CD14-positive monocyte (primary cell): ENCODE results near the gene POLRMT. TPM values are rescaled to one million over a fixed set of nuclear protein-coding genes. Genes with fewer than 3 reads are reported as not detected.

Source experiments
- DNase-seq, 3 donors: peaks; one replicate each; pipeline ENCODE4 v3.0.0-alpha.2; 2011 to 2022
- H2AFZ ChIP-seq: 2 replicates; pipeline ENCODE4 v1.6.0; 2012; ENCODE audit warnings: mild to moderate bottlenecking, low read depth, low read length, inconsistent platforms; ENCODE audit not compliant: insufficient read depth, poor library complexity, severe bottlenecking
- H3K27ac ChIP-seq, 2 donors: 1 replicate in 1 of 2; 2 replicates in 1 of 2; pipeline ENCODE4 v1.5.1; 2012 to 2013; ENCODE audit warnings: low read length in 2 of 2, control low read depth in 1 of 2, inconsistent platforms in 1 of 2, low read depth in 1 of 2, mild to moderate bottlenecking in 1 of 2
- H3K27me3 ChIP-seq, 2 donors: one replicate each; pipeline versions ENCODE4 v1.6.0 to v1.6.1; 2011 to 2013; ENCODE audit warnings: low read length in 2 of 2; ENCODE audit not compliant: control insufficient read depth in 2 of 2, insufficient read depth in 2 of 2
- H3K36me3 ChIP-seq, 2 donors: replicated peaks in 1 of 2; 1 replicate in 1 of 2; 2 replicates in 1 of 2; pipeline versions ENCODE4 v1.5.1 to v1.6.1; 2012 to 2013; ENCODE audit warnings: low read length in 2 of 2, control low read depth in 1 of 2, inconsistent platforms in 1 of 2, mild to moderate bottlenecking in 1 of 2; ENCODE audit not compliant: insufficient read depth in 2 of 2, control insufficient read depth in 1 of 2
- H3K4me1 ChIP-seq, 2 donors: 1 replicate in 1 of 2; 2 replicates in 1 of 2; pipeline versions ENCODE4 v1.5.1 to v1.6.1; 2012 to 2013; ENCODE audit warnings: low read length in 2 of 2, control low read depth in 1 of 2, inconsistent platforms in 1 of 2, mild to moderate bottlenecking in 1 of 2, moderate library complexity in 1 of 2; ENCODE audit not compliant: insufficient read depth in 2 of 2, control insufficient read depth in 1 of 2
- H3K4me2 ChIP-seq: replicated peaks from 2 replicates; pipeline ENCODE3; 2012; ENCODE audit warnings: low read length, moderate library complexity, mild to moderate bottlenecking; ENCODE audit not compliant: poor library complexity, severe bottlenecking; ENCODE audit errors: extremely low read depth
- H3K4me3 ChIP-seq, 3 experiments: fragments of 200-600 bp in 1 of 3; sonication (generic) in 1 of 3; replicated peaks in 1 of 3; 1 replicate in 2 of 3; 2 replicates in 1 of 3; pipeline ENCODE4 v1.5.1; 2011 to 2013; ENCODE audit warnings: low read length in 3 of 3, mild to moderate bottlenecking in 3 of 3, control low read depth in 2 of 3, low read depth in 2 of 3, inconsistent platforms in 1 of 3, moderate library complexity in 1 of 3
- H3K79me2 ChIP-seq: 2 replicates; pipeline ENCODE4 v1.6.0; 2012; ENCODE audit warnings: mild to moderate bottlenecking, control low read depth, inconsistent platforms, low read length, moderate library complexity; ENCODE audit not compliant: insufficient read depth
- H3K9ac ChIP-seq: 2 replicates; pipeline ENCODE4 v1.6.0; 2017; ENCODE audit warnings: low read length, mild to moderate bottlenecking; ENCODE audit not compliant: insufficient read depth, poor library complexity, severe bottlenecking
- H3K9me3 ChIP-seq, 2 donors: replicated peaks in 1 of 2; 1 replicate in 1 of 2; 2 replicates in 1 of 2; pipeline versions ENCODE4 v1.5.1 to v1.6.1; 2012 to 2013; ENCODE audit warnings: low read length in 2 of 2, control low read depth in 1 of 2; ENCODE audit not compliant: control insufficient read depth in 1 of 2, insufficient read depth in 1 of 2
- H4K20me1 ChIP-seq: 2 replicates; pipeline ENCODE4 v1.6.0; 2012; ENCODE audit warnings: mild to moderate bottlenecking, low read length, control low read depth, moderate library complexity; ENCODE audit not compliant: insufficient read depth
- H3K27ac Mint-ChIP-seq, 7 donors: one replicate each; pipeline ENCODE4 v1.8.0; 2020; ENCODE audit warnings: mild to moderate bottlenecking in 7 of 7, mixed read lengths in 7 of 7, moderate library complexity in 6 of 7, inconsistent platforms in 2 of 7
- H3K27me3 Mint-ChIP-seq, 3 donors: one replicate each; pipeline ENCODE4 v1.8.0; 2021 to 2022; ENCODE audit warnings: low read depth in 3 of 3, mild to moderate bottlenecking in 3 of 3, mixed read lengths in 3 of 3, moderate library complexity in 3 of 3, inconsistent platforms in 1 of 3
- H3K36me3 Mint-ChIP-seq, 2 donors: one replicate each; pipeline ENCODE4 v1.8.0; 2020; ENCODE audit warnings: mixed read lengths in 2 of 2, inconsistent platforms in 1 of 2, mild to moderate bottlenecking in 1 of 2
- H3K4me1 Mint-ChIP-seq: one replicate; pipeline ENCODE4 v1.8.0; 2020; ENCODE audit warnings: mild to moderate bottlenecking, mixed read lengths
- H3K4me3 Mint-ChIP-seq, 2 donors: one replicate each; pipeline ENCODE4 v1.8.0; 2020; ENCODE audit warnings: mild to moderate bottlenecking in 2 of 2, mixed read lengths in 2 of 2, moderate library complexity in 1 of 2
- H3K9me3 Mint-ChIP-seq, 7 donors: one replicate each; pipeline ENCODE4 v1.8.0; 2020 to 2022; ENCODE audit warnings: mixed read lengths in 7 of 7, mild to moderate bottlenecking in 6 of 7, moderate library complexity in 6 of 7, inconsistent platforms in 2 of 7
- CTCF ChIP-seq: fragments of 200-600 bp; IDR thresholded peaks from one replicate; pipeline ENCODE4 v1.8.0; 2022; ENCODE audit warnings: antibody characterized with exemption, mild to moderate bottlenecking
- WGBS: methylation state at CpG from one replicate; pipeline ENCODE4 v1.1.5; 2013; ENCODE audit warnings: missing lambda C conversion rate; ENCODE audit not compliant: insufficient coverage; 5-methylcytosine and 5-hydroxymethylcytosine counted together
- intact Hi-C, 2 donors: fragments of 100-400 bp; cut with micrococcal nuclease; formaldehyde crosslinking; loops; one replicate each; pipeline versions ENCODE4 v1.15.0 to v1.15.1; 2023
- polyA plus RNA-seq, 3 donors: library from polyadenylated mRNA; depleted of rRNA in 1 of 3; unstranded in 2 of 3; stranded (reverse) in 1 of 3; fragments of 300-500 nt in 2 of 3; fragments of >200 nt in 1 of 3; fragmentation: Illumina TruSeq in 2 of 3; gene quantifications; 1 replicate in 2 of 3; 2 replicates in 1 of 3; pipeline ENCODE4 v1.2.3, GENCODE V29; 2012 to 2021

The POLRMT gene
- polyA plus RNA-seq, 3 donors = 16.2 to 40.5 (median 17.6) TPM

- no peak overlapping the region for H3K27ac ChIP-seq
- H3K4me2 ChIP-seq = no peak overlapping the region
- H3K9ac ChIP-seq = no peak overlapping the region
- Mint-ChIP-seq H3K27me3 (no peaks in the 10 kb centered on the region), H3K4me3 (no peak overlapping the region), H3K36me3 (peaks cover 36 to 67% of the 10 kb centered on the region in 2 donors), H3K27ac (no peak overlapping the region), H3K9me3 (peaks cover 0 to 16% (median 0%) of the 10 kb centered on the region in 7 donors), H3K4me1 (no peaks in the 10 kb centered on the region)
- no peaks in the 10 kb centered on the region for H3K27me3 ChIP-seq
- WGBS = 95% methylated on average over 19 of the region's 24 CpGs
- H3K4me3 ChIP-seq = no peak overlapping the region
- no peak for TF ChIP-seq CTCF
- no peaks in the 10 kb centered on the region for H3K4me1 ChIP-seq
- peaks cover 43 to 70% of the 10 kb centered on the region in 2 donors for H3K36me3 ChIP-seq
- intact Hi-C loops = no loop called here
- H2AFZ ChIP-seq = no peak overlapping the region
- H3K79me2 ChIP-seq = no peaks in the 10 kb centered on the region
- peaks cover 3% of the 10 kb centered on the region for H4K20me1 ChIP-seq
- no peak for DNase-seq
- H3K9me3 ChIP-seq = no peaks in the 10 kb centered on the region
Observed at GRCh38 chr19:623974-624373, 9.4 kb downstream of the POLRMT start.

GRCh38 chr19:623175-623916 is 10.0 kb downstream of the POLRMT start:
- no peak overlapping the region for H3K4me3 Mint-ChIP-seq

More at GRCh38 chr19:623175-623916, 10.0 kb downstream of the POLRMT start:
- Histone ChIP-seq H3K9me3 (no peaks in the 10 kb centered on the region), H3K9ac (no peak overlapping the region), H3K36me3 (peaks cover 47 to 70% of the 10 kb centered on the region in 2 donors), H3K4me3 (no peak overlapping the region), H3K27me3 (no peaks in the 10 kb centered on the region), H4K20me1 (peaks cover 2% of the 10 kb centered on the region), H2AFZ (no peak overlapping the region), H3K4me1 (no peaks in the 10 kb centered on the region), H3K79me2 (no peaks in the 10 kb centered on the region), H3K27ac (no peak overlapping the region), H3K4me2 (no peak overlapping the region)
- H3K4me1 Mint-ChIP-seq = no peaks in the 10 kb centered on the region
- H3K9me3 Mint-ChIP-seq = peaks cover 0 to 19% (median 0%) of the 10 kb centered on the region in 7 donors
- peaks cover 38 to 67% of the 10 kb centered on the region in 2 donors for H3K36me3 Mint-ChIP-seq
- no peak for DNase-seq
- WGBS = 98% methylated on average over 43 of the region's 44 CpGs
- H3K27me3 Mint-ChIP-seq = peaks cover 0 to 2% (median 0%) of the 10 kb centered on the region in 3 donors
- H3K27ac Mint-ChIP-seq = no peak overlapping the region
- intact Hi-C loops = no loop called here
- TF ChIP-seq CTCF = no peak
